ENCODE data around the gene EIF2AK3. TPM values are rescaled to one million over a fixed set of nuclear protein-coding genes. Genes with fewer than 3 reads are reported as not detected.

Gene EIF2AK3
- polyA plus RNA-seq, 1 donor from 2014 or later = 23.2 TPM

GRCh38 chr2:88668862-88669261 is 41.6 kb upstream of the EIF2AK3 start:
- no peaks in the 10 kb centered on the region for H3F3A ChIP-seq (ENCODE audit: insufficient read depth, low read length, poor library complexity, severe bottlenecking)
- H3K27ac ChIP-seq (ENCODE audit: low read length) = no peak overlapping the region
- no peaks in the 10 kb centered on the region for H3K27me3 ChIP-seq (ENCODE audit: insufficient read depth, low read depth, low read length)
- no peak overlapping the region for H3K4me2 ChIP-seq (ENCODE audit: low read length)
- no peak for TF ChIP-seq EZH2 (IDR thresholded peaks at IDR 0.05; ENCODE audit: borderline replicate concordance, insufficient read depth, low read length, poor library complexity, severe bottlenecking)
- no peak for TF ChIP-seq RAD21 (conservative IDR thresholded peaks at IDR 0.05)
- TF ChIP-seq EP300 (conservative IDR thresholded peaks at IDR 0.05; ENCODE audit: poor library complexity, severe bottlenecking) = no peak
- no peak for TF ChIP-seq REST (IDR thresholded peaks at IDR 0.05; ENCODE audit: borderline replicate concordance)
- no peak for TF ChIP-seq SMC3 (conservative IDR thresholded peaks at IDR 0.05; ENCODE audit: poor library complexity)
- no peak for TF ChIP-seq CTCF (IDR thresholded peaks at IDR 0.05; ENCODE audit: poor library complexity, severe bottlenecking)
- no peak for TF ChIP-seq TAF1 (IDR thresholded peaks at IDR 0.05; ENCODE audit: low read depth)
- TF ChIP-seq MXI1 (conservative IDR thresholded peaks at IDR 0.05; ENCODE audit: poor library complexity, severe bottlenecking) = no peak
- no peak for TF ChIP-seq POLR2AphosphoS5 (IDR thresholded peaks at IDR 0.05)
- no peaks in the 10 kb centered on the region for H3K79me2 ChIP-seq (replicated peaks; ENCODE audit: insufficient read depth, low read length)
- no peak overlapping the region for H2AFZ ChIP-seq (ENCODE audit: low read depth, low read length)
- H3K36me3 ChIP-seq (ENCODE audit: insufficient read depth, low read length) = no peaks in the 10 kb centered on the region
- no peaks in the 10 kb centered on the region for H3K9me2 ChIP-seq (ENCODE audit: insufficient read depth, low read length)
- no peaks in the 10 kb centered on the region for H4K20me1 ChIP-seq (ENCODE audit: insufficient read depth)
- no peaks in the 10 kb centered on the region for H3K9me3 ChIP-seq (ENCODE audit: low read length)
- no peak overlapping the region for H3K4me3 ChIP-seq (ENCODE audit: low read length)
- H3K9ac ChIP-seq (ENCODE audit: low read length) = no peak overlapping the region

GRCh38 chr2:88667219-88667618 is 40.0 kb upstream of the EIF2AK3 start:
- no peaks in the 10 kb centered on the region for H3K9me2 ChIP-seq (ENCODE audit: insufficient read depth, low read length)
- no peak overlapping the region for H2AFZ ChIP-seq (ENCODE audit: low read depth, low read length)
- H3K27ac ChIP-seq (ENCODE audit: low read length) = no peak overlapping the region
- no peak overlapping the region for H3K4me3 ChIP-seq (ENCODE audit: low read length)
- H3K9ac ChIP-seq (ENCODE audit: low read length) = no peak overlapping the region
- TF ChIP-seq SMC3 (conservative IDR thresholded peaks at IDR 0.05; ENCODE audit: poor library complexity) (no peak), RAD21 (conservative IDR thresholded peaks at IDR 0.05) (no peak), CTCF (IDR thresholded peaks at IDR 0.05; ENCODE audit: poor library complexity, severe bottlenecking) (no peak), REST (IDR thresholded peaks at IDR 0.05; ENCODE audit: borderline replicate concordance) (no peak), TAF1 (IDR thresholded peaks at IDR 0.05; ENCODE audit: low read depth) (no peak), MXI1 (conservative IDR thresholded peaks at IDR 0.05; ENCODE audit: poor library complexity, severe bottlenecking) (no peak), EP300 (conservative IDR thresholded peaks at IDR 0.05; ENCODE audit: poor library complexity, severe bottlenecking) (no peak), EZH2 (IDR thresholded peaks at IDR 0.05; ENCODE audit: borderline replicate concordance, insufficient read depth, low read length, poor library complexity, severe bottlenecking) (no peak), POLR2AphosphoS5 (IDR thresholded peaks at IDR 0.05) (no peak)
- no peaks in the 10 kb centered on the region for H4K20me1 ChIP-seq (ENCODE audit: insufficient read depth)
- H3K36me3 ChIP-seq (ENCODE audit: insufficient read depth, low read length) = no peaks in the 10 kb centered on the region
- no peaks in the 10 kb centered on the region for H3K79me2 ChIP-seq (replicated peaks; ENCODE audit: insufficient read depth, low read length)
- H3K27me3 ChIP-seq (ENCODE audit: insufficient read depth, low read depth, low read length) = no peaks in the 10 kb centered on the region
- H3F3A ChIP-seq (ENCODE audit: insufficient read depth, low read length, poor library complexity, severe bottlenecking) = no peaks in the 10 kb centered on the region
- H3K9me3 ChIP-seq (ENCODE audit: low read length) = no peaks in the 10 kb centered on the region
- no peak overlapping the region for H3K4me2 ChIP-seq (ENCODE audit: low read length)

Data from neural cell (in vitro differentiated cells).